ENCODE data around the gene MACROD2.

DNA sequence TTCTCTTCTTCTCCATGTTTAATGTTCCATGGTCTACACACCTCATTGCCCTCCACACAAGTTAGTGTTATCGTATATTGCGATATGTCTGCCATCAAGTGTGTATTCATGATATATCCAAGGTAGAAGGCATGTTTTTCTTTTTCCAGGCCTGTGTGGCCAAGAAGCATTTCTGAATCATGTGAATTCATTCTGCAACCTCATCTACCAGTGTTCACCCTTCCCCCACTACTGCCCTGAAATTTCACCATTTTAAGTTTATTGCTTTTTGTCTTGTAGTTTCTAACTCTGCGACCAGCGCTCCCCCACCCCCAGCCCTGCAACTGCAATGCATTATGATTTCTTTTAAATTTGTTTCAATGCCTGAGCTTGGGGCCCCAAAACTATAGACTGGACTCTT, 960.1 kb downstream of the MACROD2 start:
- no peak for TF ChIP-seq POLR2AphosphoS5 (IDR thresholded peaks at IDR 0.05; ENCODE audit: low read depth, low read length)
- TF ChIP-seq SIN3A (IDR thresholded peaks at IDR 0.05; ENCODE audit: low read depth), result no peak
- no peak for TF ChIP-seq EZH2phosphoT487 (IDR thresholded peaks at IDR 0.05; ENCODE audit: borderline replicate concordance)
- no peak for TF ChIP-seq FOSL1 (IDR thresholded peaks at IDR 0.05; ENCODE audit: low read depth)
- no peak for TF ChIP-seq POLR2A (IDR thresholded peaks at IDR 0.05; ENCODE audit: borderline replicate concordance, extremely low read depth, insufficient read depth, insufficient read length)
- no peak for TF ChIP-seq ELF1 (IDR thresholded peaks at IDR 0.05; ENCODE audit: borderline replicate concordance, low read depth)
- no peak for TF ChIP-seq RAD21 (IDR thresholded peaks at IDR 0.05; ENCODE audit: low read depth)

Data from HCT116 (cell line).